SK-N-DZ (cell line): ENCODE results near the gene PTPRM.

Experiments
- DNase-seq: peaks from one replicate; pipeline ENCODE4 v3.0.0-alpha.2; 2015; ENCODE audit warnings: low spot score

The PTPRM gene

DNA sequence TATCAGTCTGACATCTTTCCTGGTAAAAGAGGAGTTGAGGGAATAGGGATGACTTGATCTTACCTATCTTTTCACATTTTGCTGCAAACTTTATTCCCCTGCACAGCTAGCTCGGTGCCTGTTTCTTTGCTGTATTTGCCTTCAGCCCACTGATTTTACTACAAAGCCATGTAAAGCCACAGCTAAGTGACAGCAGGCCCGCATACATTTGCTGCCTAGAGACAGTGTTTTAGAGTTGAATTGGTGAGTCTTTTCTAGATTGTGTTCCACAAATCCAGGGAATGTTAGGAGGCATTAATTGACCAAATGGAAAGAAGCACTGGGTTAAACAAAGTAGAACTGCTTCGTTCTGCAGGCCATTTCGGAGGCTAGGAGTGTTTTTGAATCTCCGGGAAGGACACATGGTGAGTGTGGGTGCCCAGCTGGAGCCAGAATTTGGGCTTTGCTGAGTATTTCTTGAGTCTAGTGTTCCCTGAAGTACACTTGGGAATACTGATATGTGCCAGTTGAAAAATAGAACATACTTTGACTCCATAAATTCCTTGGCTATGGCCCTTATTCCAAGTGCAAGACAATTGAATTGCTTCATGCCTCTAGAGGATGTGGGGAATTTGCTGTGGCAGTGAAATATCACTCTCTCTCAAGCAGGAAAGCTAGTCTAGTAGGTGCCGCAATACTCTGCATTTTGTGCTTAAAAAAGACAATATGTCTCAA is 329.8 kb downstream of the PTPRM start:
- no peak for DNase-seq

- DNase-seq = no peak
Observed at GRCh38 chr18:7898181-7898580, 331.1 kb downstream of the PTPRM start.

DNA sequence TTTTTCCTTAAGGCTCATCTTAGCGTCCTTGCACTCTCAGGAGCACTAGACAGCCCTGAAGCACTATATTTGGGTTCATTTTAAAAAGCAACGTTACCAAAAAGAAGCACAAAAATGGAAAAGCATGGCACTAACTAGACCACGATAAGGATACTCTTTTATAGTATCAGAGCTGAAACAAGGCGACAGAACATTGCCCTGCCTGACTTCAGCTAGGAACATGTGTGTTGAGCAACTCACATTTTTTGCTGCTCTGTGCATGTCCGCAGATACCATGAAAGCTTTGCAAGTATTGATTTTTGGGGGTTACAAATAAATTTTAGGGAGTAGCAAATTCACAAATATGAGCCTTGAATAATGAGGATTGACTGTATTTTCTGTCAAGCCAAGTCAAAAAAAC is 332.0 kb downstream of the PTPRM start:
- no peak for DNase-seq

- DNase-seq = no peak
Observed at GRCh38 chr18:7900091-7900490, 333.0 kb downstream of the PTPRM start.

DNA sequence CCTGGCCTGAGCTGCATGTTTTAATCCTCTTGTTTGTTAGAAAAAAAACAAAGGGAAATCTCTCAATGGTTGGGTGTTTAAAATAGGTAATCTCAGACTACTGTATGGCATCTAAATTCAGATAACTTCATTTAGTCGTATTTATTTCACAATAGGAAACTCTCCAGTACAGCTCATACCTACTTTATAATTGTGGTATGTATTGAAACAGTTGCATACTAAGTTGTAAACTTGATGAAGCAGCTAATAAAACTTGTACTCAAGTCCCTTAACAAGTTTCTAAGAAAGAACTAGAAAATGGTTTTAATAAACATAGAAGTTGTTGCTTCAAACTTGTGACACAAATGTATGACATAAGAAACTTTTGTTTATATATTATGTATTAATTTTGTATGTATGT is 334.5 kb downstream of the PTPRM start:
- DNase-seq = no peak

DNA sequence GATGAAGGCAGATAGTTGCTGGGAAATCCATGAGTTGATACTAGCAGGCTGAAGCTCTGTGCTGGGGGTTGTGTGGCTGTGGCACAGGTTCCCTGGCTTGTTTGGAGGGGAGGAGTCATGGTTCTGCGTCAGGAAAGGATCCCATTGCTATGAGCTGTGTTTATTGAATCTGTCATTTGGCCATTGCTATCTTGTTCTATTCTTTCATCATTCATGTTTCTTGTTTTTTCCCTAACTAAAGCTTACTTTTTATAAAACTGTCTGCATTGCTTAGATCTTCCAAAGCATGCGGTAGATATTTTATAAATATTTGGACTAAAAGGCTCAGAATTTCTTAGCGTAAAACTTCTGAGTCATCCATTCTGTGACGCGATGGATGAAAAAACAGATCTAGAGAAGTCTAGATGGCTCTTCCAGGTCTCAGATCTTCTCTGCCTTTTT is 335.3 kb downstream of the PTPRM start:
- no peak for DNase-seq

- DNase-seq = no peak
Observed at GRCh38 chr18:7904529-7904928, 337.4 kb downstream of the PTPRM start.

DNA sequence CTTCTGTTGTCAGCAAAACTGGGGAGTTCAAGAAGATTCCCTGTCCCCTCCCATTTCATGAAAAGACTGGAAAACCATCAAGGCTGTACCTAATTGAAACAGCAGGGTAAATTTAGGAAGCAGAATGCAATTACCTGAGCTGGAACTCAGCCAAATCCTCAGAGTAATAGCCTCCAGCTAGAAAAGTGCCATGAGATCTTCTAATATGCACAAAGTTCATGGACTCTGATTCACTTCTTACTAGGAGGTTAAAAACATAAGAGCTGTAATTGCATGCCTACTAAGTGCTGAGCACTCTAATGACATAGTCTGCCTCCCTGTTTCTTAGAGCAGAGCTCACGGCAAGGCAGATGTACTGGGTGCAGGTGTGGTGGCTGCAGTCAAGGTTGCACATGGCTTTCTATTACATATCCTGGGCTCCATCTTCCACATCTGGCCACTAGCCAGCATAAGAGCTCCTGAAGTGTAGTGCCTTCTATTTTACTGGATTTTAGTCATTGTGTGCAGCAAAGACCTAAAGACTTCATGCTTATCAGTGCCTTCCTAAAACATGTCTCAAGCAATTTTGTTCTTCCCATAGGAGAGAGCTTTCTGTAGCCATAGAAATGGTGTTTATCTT is 341.7 kb downstream of the PTPRM start:
- no peak for DNase-seq

- DNase-seq = no peak
Observed at GRCh38 chr18:7914834-7915670, 347.9 kb downstream of the PTPRM start.

- DNase-seq = no peak
Observed at GRCh38 chr18:7918701-7919100, 351.6 kb downstream of the PTPRM start.

- DNase-seq = no peak
Observed at GRCh38 chr18:7919565-7919964, 352.4 kb downstream of the PTPRM start.

DNA sequence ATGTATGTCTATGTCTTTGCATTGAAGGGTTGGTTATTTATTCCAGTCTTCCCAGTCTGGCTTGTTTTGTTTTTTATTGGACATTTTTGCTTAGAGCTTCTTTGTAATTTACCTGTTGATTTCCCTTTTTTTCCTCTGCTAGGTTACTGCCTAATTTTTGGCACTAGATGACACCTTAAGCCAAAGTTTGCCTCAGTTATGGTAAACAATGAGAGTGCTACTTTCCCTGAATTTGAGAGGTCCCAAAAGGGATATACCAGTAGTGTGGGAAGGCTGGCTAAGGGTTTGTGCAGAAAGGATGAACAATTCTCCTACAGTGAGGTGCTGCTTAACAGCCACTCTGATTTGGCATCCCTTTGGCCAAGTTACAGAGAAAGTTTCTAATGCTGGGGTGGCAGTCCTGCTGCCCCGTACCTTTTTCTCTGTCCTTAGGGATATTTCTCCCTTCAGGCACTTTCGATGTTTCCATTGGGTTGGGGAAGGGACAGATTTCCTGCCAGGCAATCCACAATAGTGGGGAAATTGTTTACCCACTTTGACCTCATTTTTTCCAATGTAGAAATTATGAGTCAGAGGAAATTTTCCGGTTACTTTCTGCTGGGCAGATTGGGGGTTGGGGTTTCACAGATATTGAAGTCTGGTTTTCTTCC is 354.9 kb downstream of the PTPRM start:
- DNase-seq = no peak

GRCh38 chr18:7923105-7923504 is 356.0 kb downstream of the PTPRM start:
- DNase-seq = no peak

GRCh38 chr18:7924616-7925015 is 357.5 kb downstream of the PTPRM start:
- DNase-seq = peak; percentile 40

DNA sequence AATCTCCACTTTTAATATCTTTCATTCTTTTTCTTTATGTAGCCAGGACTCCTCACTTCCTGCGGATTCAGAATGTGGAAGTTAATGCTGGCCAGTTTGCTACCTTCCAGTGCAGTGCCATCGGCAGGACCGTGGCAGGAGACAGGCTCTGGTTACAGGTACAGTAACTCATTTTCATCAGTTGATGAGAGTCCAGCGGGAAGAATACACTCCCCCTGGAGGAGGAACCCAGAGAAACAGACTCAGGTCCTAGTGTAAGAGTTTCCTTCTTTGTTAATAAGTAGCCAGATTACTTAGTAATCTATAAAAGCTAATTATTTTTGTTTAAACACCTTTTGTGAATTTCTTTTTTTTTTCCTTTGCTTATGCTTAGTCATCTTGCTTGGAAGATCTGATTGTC is 359.4 kb downstream of the PTPRM start:
- peak; percentile 35 for DNase-seq

GRCh38 chr18:7927119-7927518 is 360.0 kb downstream of the PTPRM start:
- DNase-seq = no peak

- no peak for DNase-seq
Observed at GRCh38 chr18:7931763-7932162, 364.6 kb downstream of the PTPRM start.

- DNase-seq = no peak
Observed at GRCh38 chr18:7937268-7937667, 370.2 kb downstream of the PTPRM start.

DNA sequence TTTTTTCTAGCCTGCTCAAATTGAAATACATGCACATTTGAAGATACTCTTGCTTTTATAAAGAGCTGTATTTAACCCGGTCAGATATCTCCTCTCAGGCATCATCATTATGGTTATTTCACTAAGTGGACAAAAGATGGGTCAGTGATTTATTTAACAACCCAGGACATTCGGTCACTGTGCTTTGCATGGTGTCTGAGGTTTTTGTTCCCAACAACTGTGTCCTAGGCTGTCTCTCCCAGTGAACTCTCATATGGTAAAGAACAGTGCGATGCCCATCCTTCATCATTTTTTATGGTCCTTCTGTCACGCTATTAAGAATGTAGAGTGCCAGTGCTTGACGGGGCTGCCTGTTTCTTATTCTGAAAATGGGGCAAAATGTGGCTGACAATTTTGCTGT is 372.4 kb downstream of the PTPRM start:
- DNase-seq = no peak

GRCh38 chr18:7940379-7940778 is 373.3 kb downstream of the PTPRM start:
- DNase-seq = no peak

DNA sequence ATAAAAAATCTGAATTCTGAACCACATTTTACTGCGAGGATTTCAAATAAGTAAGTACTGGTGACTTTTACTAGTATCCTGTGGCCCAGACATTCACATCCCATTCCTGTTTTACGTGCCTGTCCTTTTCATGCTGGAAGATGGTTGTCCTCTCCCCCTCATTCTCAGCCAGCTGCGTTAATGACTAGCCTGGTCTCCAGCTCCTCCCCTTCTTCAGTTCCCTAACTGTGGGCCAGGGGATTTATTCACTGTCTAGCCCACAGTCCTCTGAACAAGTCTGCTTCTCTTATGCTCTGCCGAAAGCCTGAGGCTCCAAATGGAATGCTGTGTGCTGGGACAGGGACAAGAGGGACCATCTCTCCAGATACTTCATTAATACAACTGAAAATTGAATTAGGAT is 373.9 kb downstream of the PTPRM start:
- no peak for DNase-seq

DNA sequence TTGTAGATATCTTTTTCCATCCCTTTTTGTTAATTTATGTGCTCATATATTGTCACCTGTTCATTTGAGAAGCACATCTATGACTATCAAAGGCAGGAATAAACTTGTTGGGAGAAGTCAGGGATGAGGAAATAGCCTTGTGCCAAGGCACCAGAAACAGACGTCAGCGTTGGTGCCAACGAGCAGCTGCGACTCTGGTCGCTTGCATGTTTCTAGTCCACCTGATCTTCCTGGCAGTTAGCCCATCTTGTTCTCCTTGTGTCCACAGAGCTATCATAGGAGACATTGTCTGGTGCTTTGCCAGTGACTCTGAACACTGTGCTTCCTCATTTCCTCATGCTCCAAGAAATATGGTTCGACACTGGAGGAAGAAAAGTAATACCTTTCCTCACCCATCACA is 374.4 kb downstream of the PTPRM start:
- DNase-seq = no peak
